Left lung (tissue), 10 donors: Measurements from ENCODE around the gene ZNF679. TPM values are rescaled to one million over a fixed set of nuclear protein-coding genes. Genes with fewer than 3 reads are reported as not detected.
A peak's percentile ranks its signal among the peaks of the same experiment; 100 is the strongest.
"Not testable (repeated sequence)": the region's sequence is repeated elsewhere in the genome, so short reads cannot be mapped to it uniquely, and the experiment has no call there.

ENCODE experiments used
- ATAC-seq: fragments of 200-7000 bp; cut with Tn5 transposase; one replicate; pipeline ENCODE4 v1.9.1; 2020; ENCODE audit warnings: moderate library complexity
- DNase-seq, 4 donors: peaks; one replicate each; pipeline ENCODE4 v3.0.0-alpha.2; 2013 to 2020
- H3K27ac ChIP-seq, 2 donors: fragments of 200-600 bp; sonication (generic) in 1 of 2; one replicate each; pipeline versions ENCODE4 v1.5.0 to v1.8.0; 2020 to 2021
- H3K27me3 ChIP-seq, 2 donors: fragments of 200-600 bp; sonication (generic) in 1 of 2; one replicate each; pipeline versions ENCODE4 v1.5.0 to v1.8.0; 2020 to 2021
- H3K36me3 ChIP-seq, 2 donors: fragments of 200-600 bp; sonication (generic) in 1 of 2; one replicate each; pipeline versions ENCODE4 v1.5.0 to v1.8.0; 2020 to 2021
- H3K4me1 ChIP-seq, 2 donors: fragments of 200-600 bp; one replicate each; pipeline ENCODE4 v1.8.0; 2021
- H3K4me3 ChIP-seq, 2 donors: fragments of 200-600 bp; sonication (generic) in 1 of 2; one replicate each; pipeline versions ENCODE4 v1.5.0 to v1.8.0; 2020 to 2021; ENCODE audit warnings: mild to moderate bottlenecking in 1 of 2
- H3K9me3 ChIP-seq, 2 donors: fragments of 200-600 bp; sonication (generic) in 1 of 2; one replicate each; pipeline versions ENCODE4 v1.5.0 to v1.8.0; 2020 to 2021
- intact Hi-C, 2 donors: fragments of 100-400 bp; cut with DNase I; formaldehyde crosslinking; loops; one replicate each; pipeline versions ENCODE4 v1.11.2 to v1.14.2; 2022
- polyA plus RNA-seq, 6 donors: library from polyadenylated mRNA; unstranded; fragments of 120-200 nt; gene quantifications; one replicate each; pipeline ENCODE4 v1.2.1, GENCODE V29; 2013; ENCODE audit not compliant: insufficient read length in 6 of 6
- total RNA-seq, 2 donors: library from RNA; stranded (reverse); fragmentation: NEBNext Ultra II Directional; extraction: Animal tissue kit (Norgen Biotek cat#: 25700); gene quantifications; one replicate each; pipeline ENCODE4 v1.2.1, GENCODE V29; 2021
- TF ChIP-seq, protein P1 (sequence below), 2 donors: fragments of 200-600 bp; sonication (generic) in 1 of 2; IDR thresholded peaks; one replicate each; pipeline versions ENCODE4 v1.5.0 to v1.8.0; 2021; ENCODE audit warnings: antibody characterized with exemption in 2 of 2
- donor health status: DM: no; HTN: yes; CAD: no.
- donor health status: DM: no; HTN: no; CAD: no.

Gene ZNF679
- total and polyA plus RNA-seq, 8 donors: not detected

DNA sequence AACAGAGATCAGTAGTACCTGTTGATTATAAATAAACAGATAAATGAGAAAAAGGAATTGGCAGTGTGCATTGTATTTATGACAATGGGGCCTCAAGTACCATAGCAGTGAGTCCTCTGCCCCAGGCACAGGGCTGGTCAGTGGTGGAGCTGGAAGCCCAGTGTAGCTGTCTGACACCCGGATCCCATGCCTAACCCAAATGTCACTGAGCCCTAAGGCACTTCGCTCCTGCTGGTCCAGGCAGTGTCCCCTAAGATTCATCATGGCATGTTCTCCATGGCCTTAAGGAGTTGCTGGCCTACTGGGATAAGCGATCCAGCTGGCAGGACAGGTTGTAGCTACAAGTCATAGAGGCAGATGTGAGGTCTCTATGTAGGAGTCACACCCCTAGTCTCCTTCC lies 82.2 kb downstream of the ZNF679 start:
- Histone ChIP-seq H3K36me3 (no peaks in the 10 kb centered on the region), H3K9me3 (no peaks in the 10 kb centered on the region), H3K4me1 (peaks cover 11 to 17% of the 10 kb centered on the region in 2 donors), H3K4me3 (no peak overlapping the region), H3K27me3 (no peaks in the 10 kb centered on the region), H3K27ac (no peak overlapping the region)
- TF ChIP-seq, protein P1, sequence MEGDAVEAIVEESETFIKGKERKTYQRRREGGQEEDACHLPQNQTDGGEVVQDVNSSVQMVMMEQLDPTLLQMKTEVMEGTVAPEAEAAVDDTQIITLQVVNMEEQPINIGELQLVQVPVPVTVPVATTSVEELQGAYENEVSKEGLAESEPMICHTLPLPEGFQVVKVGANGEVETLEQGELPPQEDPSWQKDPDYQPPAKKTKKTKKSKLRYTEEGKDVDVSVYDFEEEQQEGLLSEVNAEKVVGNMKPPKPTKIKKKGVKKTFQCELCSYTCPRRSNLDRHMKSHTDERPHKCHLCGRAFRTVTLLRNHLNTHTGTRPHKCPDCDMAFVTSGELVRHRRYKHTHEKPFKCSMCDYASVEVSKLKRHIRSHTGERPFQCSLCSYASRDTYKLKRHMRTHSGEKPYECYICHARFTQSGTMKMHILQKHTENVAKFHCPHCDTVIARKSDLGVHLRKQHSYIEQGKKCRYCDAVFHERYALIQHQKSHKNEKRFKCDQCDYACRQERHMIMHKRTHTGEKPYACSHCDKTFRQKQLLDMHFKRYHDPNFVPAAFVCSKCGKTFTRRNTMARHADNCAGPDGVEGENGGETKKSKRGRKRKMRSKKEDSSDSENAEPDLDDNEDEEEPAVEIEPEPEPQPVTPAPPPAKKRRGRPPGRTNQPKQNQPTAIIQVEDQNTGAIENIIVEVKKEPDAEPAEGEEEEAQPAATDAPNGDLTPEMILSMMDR (IDR thresholded peaks at IDR 0.05): no peak
- no peak for DNase-seq
- no peak for ATAC-seq
- intact Hi-C loops: no loop called here

DNA sequence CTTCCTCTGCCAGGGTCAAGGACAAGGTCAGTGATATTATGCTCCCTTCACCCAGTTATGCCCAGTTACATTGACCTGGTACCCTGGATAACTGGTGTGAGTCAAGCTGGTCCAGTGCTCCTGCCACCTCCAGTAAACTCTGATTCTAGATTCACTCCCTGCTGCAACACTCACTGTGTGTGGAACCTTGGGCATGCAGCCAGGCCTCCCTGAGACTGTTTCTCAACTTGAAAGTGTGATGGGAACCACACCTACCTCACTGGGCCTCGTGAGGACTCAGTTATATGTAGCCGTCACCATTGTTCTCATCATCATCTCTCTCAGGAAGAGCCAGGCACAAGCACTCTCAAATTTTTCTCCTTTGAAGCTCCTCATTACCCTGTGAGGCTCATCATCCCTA lies 84.6 kb downstream of the ZNF679 start:
- TF ChIP-seq, protein P1 (IDR thresholded peaks at IDR 0.05): no peak
- Histone ChIP-seq H3K9me3 (peaks cover 0 to 6% of the 10 kb centered on the region in 2 donors), H3K27ac (no peak overlapping the region), H3K4me1 (peaks cover 12 to 20% of the 10 kb centered on the region in 2 donors), H3K27me3 (no peaks in the 10 kb centered on the region), H3K36me3 (peaks cover 0 to 9% of the 10 kb centered on the region in 2 donors), H3K4me3 (no peak overlapping the region)
- intact Hi-C loops: no loop called here
- ATAC-seq: no peak
- no peak for DNase-seq

DNA sequence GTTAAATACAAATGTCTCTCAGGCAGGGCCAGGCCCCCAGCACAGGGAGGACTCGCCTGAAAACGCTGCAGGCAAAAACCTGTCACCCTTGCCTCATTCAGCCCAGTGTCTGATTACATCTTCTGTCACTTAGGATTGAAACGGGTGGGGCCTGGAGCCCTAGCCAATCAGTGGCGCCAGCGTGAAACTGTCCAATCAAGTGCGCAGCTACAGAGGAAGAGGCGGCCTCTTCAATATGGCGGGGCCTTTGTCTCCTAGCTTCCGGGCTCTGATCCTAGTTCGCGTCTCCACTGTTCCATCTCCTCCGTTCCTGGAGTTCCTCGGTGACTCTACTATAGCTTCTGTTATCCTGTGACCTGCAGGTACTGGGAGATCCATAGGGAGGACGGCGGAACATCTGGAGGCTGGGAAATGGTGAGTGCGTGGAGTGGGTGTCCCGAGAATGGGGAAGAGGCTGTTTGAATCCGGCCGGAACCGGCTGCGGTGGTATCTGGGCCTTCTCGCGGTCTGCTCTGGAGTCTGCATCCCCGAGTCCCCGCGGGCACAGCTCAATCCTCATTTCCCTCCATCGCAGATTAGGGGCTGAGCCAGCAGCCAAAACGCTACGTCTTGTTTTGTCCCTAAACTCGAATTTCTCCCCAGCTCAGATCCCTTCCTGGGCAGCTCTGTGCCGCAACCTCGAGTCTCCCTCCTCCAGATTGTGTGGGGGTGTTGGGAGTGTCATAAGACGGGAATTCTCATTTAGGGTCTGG lies 85.6 kb downstream of the ZNF679 start, which contains the start of gene ZNF736:
TSS of gene ZNF736 (plus strand) at position 222 of the 752 bp plus-strand sequence. CDS start at position 412, 190 bp downstream.
- Histone ChIP-seq H3K27me3 (no peaks in the 10 kb centered on the region), H3K9me3 (peaks cover 0 to 9% of the 10 kb centered on the region in 2 donors), H3K27ac (peak within 1 kb of the TSS; percentile 67 to 91), H3K36me3 (peaks cover 0 to 9% of the 10 kb centered on the region in 2 donors), H3K4me1 (peaks cover 12 to 19% of the 10 kb centered on the region in 2 donors), H3K4me3 (peak within 1 kb of the TSS; percentile 66 to 69)
- TF ChIP-seq, protein P1 (IDR thresholded peaks at IDR 0.05): no peak
- peak; percentile 100 for ATAC-seq
- DNase-seq: peak; percentile 88 to 95 (median 90)
- intact Hi-C loops: no loop called here

DNA sequence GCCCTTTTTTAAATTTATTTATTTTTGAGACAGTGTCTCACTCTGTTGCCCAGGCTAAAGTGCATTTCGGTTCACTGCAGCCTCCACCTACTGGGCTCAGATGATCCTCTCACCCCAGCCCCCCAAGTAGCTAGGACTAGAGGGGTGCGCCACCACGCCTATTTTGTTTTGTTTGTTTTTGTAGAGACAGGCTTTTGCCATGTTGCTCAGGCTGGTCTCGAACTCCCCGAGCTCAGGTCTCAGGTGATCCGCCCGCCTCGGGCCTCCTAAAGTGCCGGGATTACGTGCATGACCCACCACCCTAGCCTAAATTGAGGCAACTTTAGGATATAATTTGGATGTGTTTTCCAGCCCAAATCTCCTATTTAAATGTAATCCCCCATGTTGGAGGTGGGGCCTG lies 86.3 kb downstream of the ZNF679 start:
- Histone ChIP-seq H3K27me3 (no peaks in the 10 kb centered on the region), H3K36me3 (peaks cover 0 to 9% of the 10 kb centered on the region in 2 donors), H3K4me1 (peaks cover 12 to 19% of the 10 kb centered on the region in 2 donors), H3K9me3 (peaks cover 0 to 9% of the 10 kb centered on the region in 2 donors), H3K27ac (peak overlapping the region; percentile 67 to 91), H3K4me3 (peak overlapping the region; percentile 66 to 69)
- intact Hi-C loops: no loop called here
- TF ChIP-seq, protein P1 (IDR thresholded peaks at IDR 0.05): no peak
- DNase-seq: no peak
- no peak for ATAC-seq

DNA sequence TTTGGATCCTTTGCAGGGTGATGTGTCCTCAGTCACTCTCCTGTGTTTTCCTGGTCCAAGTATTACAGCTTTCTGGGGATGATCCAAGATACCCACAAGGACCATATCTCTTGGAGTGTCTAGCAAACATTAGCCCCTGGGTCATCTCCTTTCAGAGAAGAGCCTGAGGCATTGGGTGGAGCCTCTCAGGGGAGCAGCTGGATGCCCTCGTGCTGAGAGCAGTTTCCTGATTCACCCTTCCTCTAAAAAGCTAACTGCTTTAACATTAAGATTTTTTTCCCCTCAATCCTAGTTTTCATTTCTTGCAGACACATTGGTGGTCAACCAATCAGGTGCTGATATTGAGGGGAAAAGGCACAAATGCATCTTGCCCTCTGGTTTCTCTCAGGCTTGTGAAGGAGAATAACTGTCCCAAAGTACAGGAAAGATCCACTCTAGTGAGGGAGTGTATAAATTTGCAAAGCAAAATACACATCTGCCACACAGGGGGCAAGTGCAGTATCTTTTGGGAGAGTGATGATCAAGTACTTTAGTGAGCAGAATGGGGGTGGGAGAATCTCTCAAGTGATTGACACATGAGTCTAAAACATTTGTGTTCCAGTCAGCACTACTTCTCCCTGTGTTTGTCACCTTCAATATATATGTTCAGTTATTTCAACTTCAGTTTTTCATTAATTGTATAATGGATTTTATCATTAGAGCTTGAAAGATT lies 87.9 kb downstream of the ZNF679 start:
- H3K27ac ChIP-seq, H3K4me3 ChIP-seq, H3K27me3 ChIP-seq, ATAC-seq, DNase-seq, intact Hi-C loops: not testable (repeated sequence)
- H3K36me3 ChIP-seq: peaks cover 0 to 12% of the 10 kb centered on the region in 2 donors
- H3K9me3 ChIP-seq: peaks cover 0 to 16% of the 10 kb centered on the region in 2 donors
- H3K4me1 ChIP-seq: peaks cover 12 to 19% of the 10 kb centered on the region in 2 donors

Other genes with a start within 250 kb of the ZNF679 start
- not detected for gene ZNF722, start 229.6 kb upstream of the ZNF679 start, total RNA-seq
- not detected for gene ZNF722, start 229.6 kb upstream of the ZNF679 start, polyA plus RNA-seq
- 1 to 10 TPM; 3.0 to 3.4 TPM for gene ZNF727, start 183.0 kb upstream of the ZNF679 start, total RNA-seq
- gene ZNF727, start 183.0 kb upstream of the ZNF679 start, polyA plus RNA-seq: 1 to 10 TPM in 1 of 6 donors, under 1 TPM in 4, not detected in 1; 0.13 to 1.3 (median 0.41) TPM
- gene ZNF735, start 21.3 kb upstream of the ZNF679 start, total RNA-seq: not detected
- under 1 TPM in 1 of 6 donors, not detected in 5; 0.14 TPM for gene ZNF735, start 21.3 kb upstream of the ZNF679 start, polyA plus RNA-seq
- gene ZNF736, start 85.5 kb downstream of the ZNF679 start, total RNA-seq: 10 to 100 TPM; 17.1 to 23.2 TPM
- gene ZNF736, start 85.5 kb downstream of the ZNF679 start, polyA plus RNA-seq: 10 to 100 TPM; 19.1 to 23.9 (median 20.7) TPM